GM23248 (cell line): ENCODE measurements around the gene NUP153. TPM values are rescaled to one million over a fixed set of nuclear protein-coding genes. Genes with fewer than 3 reads are reported as not detected.

Source experiments
- DNase-seq: peaks from one replicate; pipeline ENCODE4 v3.0.0-alpha.2; 2015
- H2AFZ ChIP-seq: fragments of 200-600 bp; sonication (generic); 2 replicates; pipeline ENCODE4 v1.6.1; 2016; ENCODE audit warnings: antibody characterized with exemption
- H3F3A ChIP-seq: fragments of 200-600 bp; sonication (generic); 2 replicates; pipeline ENCODE4 v1.6.1; 2016; ENCODE audit warnings: mild to moderate bottlenecking, antibody characterized with exemption, mixed run types; ENCODE audit not compliant: insufficient read depth
- H3K27ac ChIP-seq: fragments of 200-600 bp; sonication (generic); 2 replicates; pipeline ENCODE4 v1.5.1; 2016; ENCODE audit warnings: mild to moderate bottlenecking
- H3K27me3 ChIP-seq: fragments of 200-600 bp; sonication (generic); replicated peaks from 2 replicates; pipeline ENCODE4 v1.6.1; 2016; ENCODE audit warnings: mild to moderate bottlenecking; ENCODE audit not compliant: insufficient read depth
- H3K36me3 ChIP-seq: fragments of 200-600 bp; sonication (generic); 2 replicates; pipeline ENCODE4 v1.6.1; 2016; ENCODE audit warnings: low read depth, mild to moderate bottlenecking
- H3K4me1 ChIP-seq: fragments of 200-600 bp; sonication (generic); 2 replicates; pipeline ENCODE4 v1.6.1; 2016; ENCODE audit warnings: mild to moderate bottlenecking; ENCODE audit not compliant: insufficient read depth
- H3K4me2 ChIP-seq: fragments of 200-600 bp; sonication (generic); one replicate; pipeline ENCODE4 v1.6.1; 2016; ENCODE audit warnings: mild to moderate bottlenecking; ENCODE audit not compliant: unreplicated experiment
- H3K4me3 ChIP-seq: fragments of 200-600 bp; sonication (generic); 2 replicates; pipeline ENCODE4 v1.5.1; 2016; ENCODE audit warnings: mild to moderate bottlenecking
- H3K79me2 ChIP-seq: fragments of 200-600 bp; sonication (generic); 2 replicates; pipeline ENCODE4 v1.6.1; 2016; ENCODE audit warnings: mild to moderate bottlenecking; ENCODE audit not compliant: insufficient read depth
- H3K9ac ChIP-seq: fragments of 200-600 bp; sonication (generic); 2 replicates; pipeline ENCODE4 v1.6.1; 2016; ENCODE audit warnings: mild to moderate bottlenecking
- H3K9me2 ChIP-seq: fragments of 200-600 bp; sonication (generic); 2 replicates; pipeline ENCODE4 v1.6.1; 2016; ENCODE audit warnings: mixed run types, mild to moderate bottlenecking, moderate library complexity; ENCODE audit not compliant: insufficient read depth
- H3K9me3 ChIP-seq: fragments of 200-600 bp; sonication (generic); one replicate; pipeline ENCODE4 v1.6.1; 2017; ENCODE audit warnings: low read depth
- H4K20me1 ChIP-seq: fragments of 200-600 bp; sonication (generic); 2 replicates; pipeline ENCODE4 v1.6.0; 2016; ENCODE audit not compliant: insufficient read depth
- EZH2 ChIP-seq: fragments of 200-600 bp; sonication (generic); IDR thresholded peaks from 2 replicates; pipeline ENCODE4 v1.6.1; 2018; ENCODE audit warnings: antibody characterized with exemption, mild to moderate bottlenecking; ENCODE audit not compliant: insufficient read depth, poor library complexity, severe bottlenecking
- EZH2phosphoT487 ChIP-seq: fragments of 200-600 bp; sonication (generic); IDR thresholded peaks from 2 replicates; pipeline ENCODE4 v1.6.1; 2018; ENCODE audit warnings: antibody characterized with exemption, moderate library complexity, mild to moderate bottlenecking, low read depth; ENCODE audit not compliant: insufficient read depth
- WGBS, 2 experiments: methylation state at CpG; one replicate each; pipeline ENCODE4 v1.1.6; 2015 to 2017; ENCODE audit warnings: low lambda C conversion rate in 2 of 2, low coverage in 1 of 2; ENCODE audit errors: missing lambda C conversion rate in 2 of 2; 5-methylcytosine and 5-hydroxymethylcytosine counted together
- in situ Hi-C: fragments of 300-500 bp; cut with MboI; formaldehyde crosslinking; loops from 2 replicates; pipeline ENCODE4 v1.15.0; 2020
- polyA plus RNA-seq: library from polyadenylated mRNA; unstranded; fragments of >200 nt; fragmentation: Nextera tagmentation; extraction: Ambion mirVana; gene quantifications from 2 replicates; pipeline ENCODE4 v1.2.1, GENCODE V29; 2016
- total RNA-seq: library from RNA; depleted of rRNA; stranded (reverse); fragments of >200 nt; shearing (Covaris generic); gene quantifications from 2 replicates; pipeline ENCODE4 v1.2.3, GENCODE V29; 2014

NUP153 gene
- total and polyA plus RNA-seq, 2 experiments from 2014 or later, result 12.6 to 25.3 TPM

DNA sequence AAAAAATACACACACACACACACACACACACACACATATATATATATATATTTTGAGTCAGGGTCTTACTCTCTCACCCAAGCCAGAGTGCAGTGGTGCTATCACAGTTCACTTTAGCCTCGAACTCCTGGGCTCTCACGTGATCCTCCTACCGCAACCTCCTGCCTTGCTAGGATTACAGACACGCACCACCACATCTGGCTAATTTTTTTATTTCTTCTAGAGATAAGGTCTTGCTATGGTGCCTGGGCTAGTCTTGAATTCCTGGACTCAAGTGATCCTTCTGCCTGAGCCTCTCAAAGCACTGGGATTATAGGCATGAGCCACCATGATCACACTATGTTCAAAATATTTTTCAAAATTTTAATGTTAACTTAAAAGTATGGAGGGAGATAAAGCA lies 43.5 kb downstream of the NUP153 start:
- 96 to 97% methylated on average over 4 of the region's 4 CpGs for WGBS, 2 experiments
- Histone ChIP-seq H3K36me3 (peaks cover 67% of the 10 kb centered on the region), H3F3A (peaks cover 6% of the 10 kb centered on the region; the same call in 1 of the 2 replicates)

GRCh38 chr6:17662585-17662984 lies 44.1 kb downstream of the NUP153 start:
- DNase-seq, result no peak
- in situ Hi-C loops, result no loop called here
- H3K27me3 ChIP-seq, result no peaks in the 10 kb centered on the region
- TF ChIP-seq EZH2, result no peak
- TF ChIP-seq EZH2phosphoT487, result no peak
- H3K36me3 ChIP-seq, result peaks cover 60% of the 10 kb centered on the region
- no peak overlapping the region for H3K4me2 ChIP-seq
- no peak overlapping the region for H3K9ac ChIP-seq
- H3F3A ChIP-seq, result peaks cover 6% of the 10 kb centered on the region; the same call in 1 of the 2 replicates
- no peak overlapping the region for H2AFZ ChIP-seq
- no peaks in the 10 kb centered on the region for H3K4me1 ChIP-seq
- H3K9me3 ChIP-seq, result no peaks in the 10 kb centered on the region
- WGBS, 2 experiments, result 71 to 73% methylated on average over 2 of the region's 2 CpGs
- no peak overlapping the region for H3K27ac ChIP-seq
- H3K9me2 ChIP-seq, result no peaks in the 10 kb centered on the region
- no peak overlapping the region for H3K4me3 ChIP-seq
- H3K79me2 ChIP-seq, result peaks cover 92% of the 10 kb centered on the region
- no peaks in the 10 kb centered on the region for H4K20me1 ChIP-seq

More for the DNA sequence above, 43.5 kb downstream of the NUP153 start:
- DNase-seq, result no peak
- H3K9me3 ChIP-seq, result no peaks in the 10 kb centered on the region
- H3K4me1 ChIP-seq, result no peaks in the 10 kb centered on the region
- no peak overlapping the region for H3K4me2 ChIP-seq
- no peak overlapping the region for H3K4me3 ChIP-seq
- in situ Hi-C loops, result no loop called here
- H4K20me1 ChIP-seq, result no peaks in the 10 kb centered on the region
- H2AFZ ChIP-seq, result no peak overlapping the region
- H3K9me2 ChIP-seq, result no peaks in the 10 kb centered on the region
- H3K79me2 ChIP-seq, result peaks cover 91% of the 10 kb centered on the region
- no peak overlapping the region for H3K9ac ChIP-seq
- H3K27me3 ChIP-seq, result no peaks in the 10 kb centered on the region
- no peak overlapping the region for H3K27ac ChIP-seq
- no peak for TF ChIP-seq EZH2
- TF ChIP-seq EZH2phosphoT487, result no peak

DNA sequence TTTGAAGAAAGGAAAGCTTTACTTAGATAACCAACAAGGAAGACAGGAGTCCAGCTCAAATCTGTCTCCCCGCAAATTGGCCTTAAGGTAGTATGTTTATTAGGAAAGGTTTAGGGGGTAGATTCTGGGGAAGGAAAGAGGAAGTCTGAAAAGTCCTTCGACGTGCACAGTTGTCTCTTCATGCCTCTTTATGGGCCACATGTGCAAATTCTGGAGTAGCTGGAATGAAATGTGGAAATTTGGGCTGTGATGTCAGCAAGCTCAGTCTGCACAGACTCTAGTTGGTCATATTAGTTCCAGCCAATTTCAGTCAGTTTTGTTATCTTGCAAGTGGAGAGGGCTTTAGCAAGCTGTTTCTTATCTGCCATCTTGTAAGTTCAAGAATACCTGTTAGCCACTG lies 50.1 kb downstream of the NUP153 start:
- Histone ChIP-seq H3K27me3 (no peaks in the 10 kb centered on the region), H3K79me2 (peaks cover 95% of the 10 kb centered on the region), H3K4me2 (no peak overlapping the region), H2AFZ (no peak overlapping the region), H3K36me3 (peaks cover 33% of the 10 kb centered on the region; the same call in 1 of the 2 replicates), H4K20me1 (no peaks in the 10 kb centered on the region), H3F3A (peaks cover 12% of the 10 kb centered on the region), H3K27ac (no peak overlapping the region), H3K9ac (no peak overlapping the region), H3K9me3 (no peaks in the 10 kb centered on the region), H3K4me3 (no peak overlapping the region), H3K9me2 (no peaks in the 10 kb centered on the region), H3K4me1 (no peaks in the 10 kb centered on the region)
- TF ChIP-seq EZH2phosphoT487 (no peak), EZH2 (no peak)
- DNase-seq, result no peak
- 79 to 86% methylated on average over 3 of the region's 3 CpGs for WGBS, 2 experiments
- in situ Hi-C loops, result no loop called here

- peaks cover 94% of the 10 kb centered on the region for H3K79me2 ChIP-seq
- no peak overlapping the region for H3K9ac ChIP-seq
- peaks cover 12% of the 10 kb centered on the region for H3F3A ChIP-seq
- no peaks in the 10 kb centered on the region for H3K27me3 ChIP-seq
- in situ Hi-C loops, result no loop called here
- no peak overlapping the region for H2AFZ ChIP-seq
- no peaks in the 10 kb centered on the region for H3K4me1 ChIP-seq
- TF ChIP-seq EZH2phosphoT487, result no peak
- no peak for TF ChIP-seq EZH2
- no peak overlapping the region for H3K4me2 ChIP-seq
- no peak overlapping the region for H3K27ac ChIP-seq
- WGBS, 2 experiments, result 92 to 100% methylated on average over 1 of the region's 1 CpG
- peaks cover 32% of the 10 kb centered on the region; the same call in 1 of the 2 replicates for H3K36me3 ChIP-seq
- H3K4me3 ChIP-seq, result no peak overlapping the region
- no peaks in the 10 kb centered on the region for H3K9me2 ChIP-seq
- H3K9me3 ChIP-seq, result no peaks in the 10 kb centered on the region
- peak; percentile 15 for DNase-seq
- no peaks in the 10 kb centered on the region for H4K20me1 ChIP-seq
Measured at GRCh38 chr6:17656092-17656491, 50.6 kb downstream of the NUP153 start.
